ENCODE measurements around the gene DYSF.

GRCh38 chr2:71720283-71720560 is 266.9 kb downstream of the DYSF start:
- no peak for TF ChIP-seq CTCF (IDR thresholded peaks at IDR 0.05; ENCODE audit: low read length)
- TF ChIP-seq EZH2 (optimal IDR thresholded peaks at IDR 0.05; ENCODE audit: low read depth, low read length), result no peak
- TF ChIP-seq EZH2phosphoT487 (IDR thresholded peaks at IDR 0.05; ENCODE audit: low read length), result no peak
